Tibial artery (tissue), 4 donors: ENCODE data around the gene GBA2.

Experiments
- DNase-seq, 2 donors: peaks; one replicate each; pipeline ENCODE4 v3.0.0-alpha.2; 2019
- H3K27ac ChIP-seq, 2 donors: fragments of 200-600 bp; sonication (generic) in 1 of 2; 1 replicate in 1 of 2; 2 replicates in 1 of 2; pipeline ENCODE4 v1.5.1; 2018 to 2019; ENCODE audit warnings: mild to moderate bottlenecking in 1 of 2
- H3K27me3 ChIP-seq, 2 donors: fragments of 200-600 bp; sonication (generic) in 1 of 2; one replicate each; pipeline versions ENCODE4 v1.5.1 to v1.6.0; 2016 to 2019
- H3K36me3 ChIP-seq, 3 donors: fragments of 200-600 bp; sonication (generic) in 2 of 3; one replicate each; pipeline ENCODE4 v1.5.1; 2016 to 2019; ENCODE audit warnings: mild to moderate bottlenecking in 2 of 3
- H3K4me1 ChIP-seq, 4 donors: fragments of 200-600 bp; sonication (generic) in 2 of 4; 1 replicate in 3 of 4; 2 replicates in 1 of 4; pipeline ENCODE4 v1.5.1; 2016 to 2019
- H3K4me3 ChIP-seq, 2 donors: fragments of 200-600 bp; sonication (generic) in 1 of 2; 1 replicate in 1 of 2; 2 replicates in 1 of 2; pipeline ENCODE4 v1.5.1; 2018 to 2019; ENCODE audit warnings: mild to moderate bottlenecking in 2 of 2
- H3K9me3 ChIP-seq, 3 donors: fragments of 200-600 bp; sonication (generic) in 1 of 3; one replicate each; pipeline ENCODE4 v1.5.1; 2016 to 2019
- CTCF ChIP-seq, 2 experiments: fragments of 200-600 bp in 1 of 2; fragments of 450-650 bp in 1 of 2; IDR thresholded peaks; one replicate each; pipeline ENCODE4 v1.5.1; 2017 to 2019; ENCODE audit warnings: antibody characterized with exemption in 2 of 2, mild to moderate bottlenecking in 1 of 2, moderate library complexity in 1 of 2
- intact Hi-C: fragments of 100-400 bp; cut with DNase I; formaldehyde crosslinking; loops from one replicate; pipeline ENCODE4 v1.15.0; 2023; ENCODE audit warnings: low total_unique reads

GBA2 gene

GRCh38 chr9:35712762-35713400, 36.1 kb downstream of the GBA2 start:
- H3K4me1 ChIP-seq, result peaks cover 0 to 11% (median 3%) of the 10 kb centered on the region in 4 donors

GRCh38 chr9:35711501-35712428, 37.3 kb downstream of the GBA2 start:
- peaks cover 95 to 100% (median 97%) of the 10 kb centered on the region in 3 donors for H3K36me3 ChIP-seq
- H3K27me3 ChIP-seq, result no peaks in the 10 kb centered on the region
- H3K9me3 ChIP-seq, result no peaks in the 10 kb centered on the region
- H3K4me3 ChIP-seq, result no peak overlapping the region
- intact Hi-C loops, result no loop called here
- peaks cover 0 to 11% (median 3%) of the 10 kb centered on the region in 4 donors for H3K4me1 ChIP-seq
- H3K27ac ChIP-seq, result peak overlapping the region; percentile 45
- no peak for DNase-seq
- no peak for TF ChIP-seq CTCF (IDR thresholded peaks at IDR 0.05)

More at GRCh38 chr9:35712762-35713400, 36.1 kb downstream of the GBA2 start:
- no peak for TF ChIP-seq CTCF (IDR thresholded peaks at IDR 0.05)
- H3K36me3 ChIP-seq, result peaks cover 95 to 100% (median 97%) of the 10 kb centered on the region in 3 donors
- DNase-seq, result no peak
- H3K27ac ChIP-seq, result peak overlapping the region; percentile 31 to 45
- no peak overlapping the region for H3K4me3 ChIP-seq
- intact Hi-C loops, result no loop called here
- no peaks in the 10 kb centered on the region for H3K27me3 ChIP-seq
- H3K9me3 ChIP-seq, result no peaks in the 10 kb centered on the region

GRCh38 chr9:35710818-35711500, 38.1 kb downstream of the GBA2 start:
- no peaks in the 10 kb centered on the region for H3K27me3 ChIP-seq
- H3K36me3 ChIP-seq, result peaks cover 95 to 100% (median 97%) of the 10 kb centered on the region in 3 donors
- no peak for DNase-seq
- no peak for TF ChIP-seq CTCF (IDR thresholded peaks at IDR 0.05)
- H3K9me3 ChIP-seq, result no peaks in the 10 kb centered on the region
- H3K27ac ChIP-seq, result peak overlapping the region; percentile 45
- intact Hi-C loops, result no loop called here
- H3K4me3 ChIP-seq, result no peak overlapping the region
- H3K4me1 ChIP-seq, result peaks cover 0 to 11% (median 0%) of the 10 kb centered on the region in 4 donors

DNA sequence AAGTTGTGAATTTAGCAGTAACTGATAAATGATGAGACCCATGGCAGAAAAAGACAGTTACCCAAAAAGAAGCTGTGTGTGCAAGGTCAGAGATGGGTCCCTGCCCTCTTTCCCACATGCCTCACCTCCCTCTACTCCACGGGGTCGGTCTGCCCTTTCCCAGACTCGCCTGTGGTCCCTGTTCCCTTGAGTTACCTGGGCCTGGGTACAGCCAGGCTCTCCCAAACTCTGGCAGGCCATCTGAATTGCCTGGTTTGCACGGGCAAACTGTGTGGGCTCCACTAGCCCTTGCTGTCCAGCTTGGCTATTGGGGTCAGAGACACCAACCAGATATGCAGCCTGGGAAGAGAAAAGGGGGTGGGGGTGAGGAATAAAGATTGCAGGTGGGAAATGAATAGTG, 40.9 kb downstream of the GBA2 start:
- no peak for TF ChIP-seq CTCF (IDR thresholded peaks at IDR 0.05)
- peaks cover 97 to 100% (median 97%) of the 10 kb centered on the region in 3 donors for H3K36me3 ChIP-seq
- no peaks in the 10 kb centered on the region for H3K27me3 ChIP-seq
- no peaks in the 10 kb centered on the region for H3K9me3 ChIP-seq
- intact Hi-C loops, result no loop called here
- H3K4me3 ChIP-seq, result no peak overlapping the region
- H3K4me1 ChIP-seq, result peaks cover 0 to 5% (median 0%) of the 10 kb centered on the region in 4 donors
- H3K27ac ChIP-seq, result peak overlapping the region; percentile 26 to 97
- DNase-seq, result no peak

- Histone ChIP-seq H3K27ac (peak overlapping the region; percentile 96 to 97), H3K9me3 (no peaks in the 10 kb centered on the region), H3K4me1 (no peaks in the 10 kb centered on the region), H3K27me3 (no peaks in the 10 kb centered on the region), H3K36me3 (peaks cover 97 to 100% (median 97%) of the 10 kb centered on the region in 3 donors), H3K4me3 (no peak overlapping the region)
- TF ChIP-seq CTCF (IDR thresholded peaks at IDR 0.05), result no peak
- no peak for DNase-seq
- intact Hi-C loops, result no loop called here
Measured at GRCh38 chr9:35706951-35707350, 42.1 kb downstream of the GBA2 start.
